Transverse colon (tissue), 4 donors: ENCODE results near the gene ABCC10. TPM values are rescaled to one million over a fixed set of nuclear protein-coding genes. Genes with fewer than 3 reads are reported as not detected.
"Not testable (repeated sequence)": the region's sequence is repeated elsewhere in the genome, so short reads cannot be mapped to it uniquely, and the experiment has no call there.

Experiments
- DNase-seq: peaks from one replicate; pipeline ENCODE4 v3.0.0-alpha.2; 2019
- H3K27ac ChIP-seq, 4 donors: fragments of 200-600 bp; sonication (generic); 2 replicates each; pipeline ENCODE4 v1.5.1; 2016 to 2018; ENCODE audit warnings: inconsistent platforms in 4 of 4
- H3K27me3 ChIP-seq: fragments of 200-600 bp; sonication (generic); 2 replicates; pipeline ENCODE4 v1.5.1; 2017; ENCODE audit warnings: inconsistent platforms
- H3K36me3 ChIP-seq, 4 donors: fragments of 200-600 bp; sonication (generic); 2 replicates each; pipeline ENCODE4 v1.5.1; 2017 to 2019; ENCODE audit warnings: inconsistent platforms in 4 of 4
- H3K4me1 ChIP-seq, 4 donors: fragments of 200-600 bp; sonication (generic); 2 replicates each; pipeline ENCODE4 v1.5.1; 2017 to 2020; ENCODE audit warnings: inconsistent platforms in 4 of 4
- H3K4me3 ChIP-seq, 4 donors: fragments of 200-600 bp; sonication (generic); 1 replicate in 1 of 4; 2 replicates in 3 of 4; pipeline versions ENCODE4 v1.5.1 to v1.6.1; 2017 to 2019; ENCODE audit warnings: inconsistent platforms in 4 of 4
- H3K9me3 ChIP-seq, 2 donors: fragments of 200-600 bp; sonication (generic); 2 replicates each; pipeline ENCODE4 v1.5.1; 2017 to 2019; ENCODE audit warnings: inconsistent platforms in 2 of 2
- CTCF ChIP-seq, 5 experiments: fragments of 200-600 bp in 3 of 5; fragments of 450-650 bp in 2 of 5; sonication (generic) in 3 of 5; IDR thresholded peaks; 1 replicate in 2 of 5; 2 replicates in 3 of 5; pipeline ENCODE4 v1.5.1; 2016 to 2017; ENCODE audit warnings: antibody characterized with exemption in 5 of 5, inconsistent platforms in 3 of 5, mild to moderate bottlenecking in 2 of 5, moderate library complexity in 1 of 5
- EP300 ChIP-seq: sonication (generic); formaldehyde crosslinking; IDR thresholded peaks from one replicate; pipeline ENCODE4 v1.6.1; 2017; ENCODE audit warnings: antibody characterized with exemption, low read depth
- POLR2A ChIP-seq: fragments of 450-650 bp; IDR thresholded peaks from one replicate; pipeline ENCODE4 v1.6.1; 2016; ENCODE audit warnings: antibody characterized with exemption, mild to moderate bottlenecking, moderate library complexity
- POLR2AphosphoS5 ChIP-seq, 3 donors: sonication (generic); formaldehyde crosslinking; IDR thresholded peaks; one replicate each; pipeline ENCODE4 v1.6.1; 2016; ENCODE audit warnings: antibody characterized with exemption in 3 of 3
- WGBS, 2 donors: methylation state at CpG; one replicate each; pipeline ENCODE4 v1.1.5; 2018; ENCODE audit warnings: low coverage in 1 of 2; 5-methylcytosine and 5-hydroxymethylcytosine counted together
- in situ Hi-C, 4 donors: fragments of 200-750 bp; cut with MboI; loops; one replicate each; pipeline versions ENCODE4 v1.15.0 to v1.15.1; 2017; ENCODE audit warnings: low sequenced_read_pairs in 3 of 4, low pct_ligation_motif_present in 1 of 4, low pct_unique_long_range_greater_than_20kb in 1 of 4
- intact Hi-C: fragments of 100-400 bp; cut with DNase I; formaldehyde crosslinking; loops from one replicate; pipeline ENCODE4 v1.15.1; 2023; ENCODE audit warnings: low total_unique reads
- total RNA-seq, 4 donors: library from RNA; depleted of rRNA; stranded (reverse); fragments of >200 nt; gene quantifications; one replicate each; pipeline ENCODE4 v1.1.0, GENCODE V29; 2016

Gene ABCC10
- total RNA-seq, 4 donors from 2014 or later, result 28.0 to 56.9 (median 33.7) TPM

GRCh38 chr6:43383021-43383667 lies 44.2 kb upstream of the ABCC10 start:
- WGBS, 2 donors, result 71 to 77% methylated on average over 4 to 6 of the region's 6 CpGs

GRCh38 chr6:43386492-43386891 lies 40.8 kb upstream of the ABCC10 start:
- Histone ChIP-seq H3K4me3 (no peak overlapping the region), H3K27ac (no peak overlapping the region), H3K4me1 (no peaks in the 10 kb centered on the region), H3K36me3 (no peaks in the 10 kb centered on the region), H3K27me3 (peaks cover 24% of the 10 kb centered on the region), H3K9me3 (no peaks in the 10 kb centered on the region)
- in situ Hi-C loops, result no loop called here
- no peak for TF ChIP-seq POLR2AphosphoS5 (IDR thresholded peaks at IDR 0.05)
- peak in 4 of 5 experiments; percentile 35 to 48 (median 41) for TF ChIP-seq CTCF (IDR thresholded peaks at IDR 0.05)
- intact Hi-C loops, result no loop called here
- DNase-seq, result no peak
- 17 to 36% methylated on average over 1 of the region's 1 CpG for WGBS, 2 donors

More at GRCh38 chr6:43383021-43383667, 44.2 kb upstream of the ABCC10 start:
- Histone ChIP-seq H3K9me3 (no peaks in the 10 kb centered on the region), H3K27me3 (peaks cover 8% of the 10 kb centered on the region), H3K4me1 (no peaks in the 10 kb centered on the region), H3K27ac (no peak overlapping the region), H3K4me3 (no peak overlapping the region), H3K36me3 (no peaks in the 10 kb centered on the region)
- no peak for TF ChIP-seq CTCF (IDR thresholded peaks at IDR 0.05)
- TF ChIP-seq EP300, result no peak
- no peak for TF ChIP-seq POLR2A
- TF ChIP-seq POLR2AphosphoS5 (IDR thresholded peaks at IDR 0.05), result no peak
- intact Hi-C loops (no loop called here), in situ Hi-C loops (no loop called here)
- no peak for DNase-seq

- intact Hi-C loops (no loop called here), in situ Hi-C loops (no loop called here)
- Histone ChIP-seq H3K36me3 (no peaks in the 10 kb centered on the region), H3K27me3 (peaks cover 25% of the 10 kb centered on the region), H3K9me3 (no peaks in the 10 kb centered on the region), H3K27ac (no peak overlapping the region), H3K4me3 (no peak overlapping the region), H3K4me1 (no peaks in the 10 kb centered on the region)
- DNase-seq, result no peak
- 87 to 90% methylated on average over 3 to 6 of the region's 6 CpGs for WGBS, 2 donors
- TF ChIP-seq POLR2A (no peak), POLR2AphosphoS5 (IDR thresholded peaks at IDR 0.05) (no peak)
Measured at GRCh38 chr6:43389730-43390295, 37.5 kb upstream of the ABCC10 start.

- H3K4me3 ChIP-seq, intact Hi-C loops, H3K9me3 ChIP-seq, in situ Hi-C loops, H3K27ac ChIP-seq, DNase-seq, H3K36me3 ChIP-seq, H3K4me1 ChIP-seq: not testable (repeated sequence)
- WGBS, 2 donors, result 79 to 81% methylated on average over 3 to 10 of the region's 10 CpGs
- H3K27me3 ChIP-seq, result peaks cover 25% of the 10 kb centered on the region
Measured at GRCh38 chr6:43390753-43391439, 36.4 kb upstream of the ABCC10 start.

DNA sequence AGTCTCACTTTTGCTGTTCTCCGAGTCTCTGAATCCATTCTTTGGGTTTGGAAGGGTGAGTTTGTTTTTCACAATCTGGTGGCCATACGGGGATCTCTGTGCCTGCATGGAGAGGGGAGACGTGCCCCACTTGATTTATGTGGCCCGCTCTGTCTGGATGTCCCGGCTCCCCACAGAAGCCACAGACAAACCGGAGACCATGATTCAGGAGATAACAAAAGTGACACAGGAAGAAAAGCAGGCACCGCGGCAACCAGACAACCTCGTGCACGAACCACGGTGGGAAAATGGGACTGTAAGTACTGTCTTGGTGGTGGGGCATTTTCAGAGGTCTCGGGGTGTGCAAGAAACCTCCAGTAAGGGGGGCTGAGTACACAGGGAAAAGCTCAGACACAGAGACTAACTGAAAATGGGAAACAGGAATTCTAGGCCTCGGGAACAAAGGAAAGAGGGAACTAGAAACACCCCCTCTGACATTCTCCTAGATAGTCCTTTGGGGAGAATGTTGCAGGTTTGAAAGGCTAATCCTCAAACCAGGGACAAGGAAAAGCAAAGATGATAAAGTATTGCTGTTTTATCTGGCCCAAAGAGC lies 35.8 kb upstream of the ABCC10 start:
- H3K27ac ChIP-seq, result no peak overlapping the region

DNA sequence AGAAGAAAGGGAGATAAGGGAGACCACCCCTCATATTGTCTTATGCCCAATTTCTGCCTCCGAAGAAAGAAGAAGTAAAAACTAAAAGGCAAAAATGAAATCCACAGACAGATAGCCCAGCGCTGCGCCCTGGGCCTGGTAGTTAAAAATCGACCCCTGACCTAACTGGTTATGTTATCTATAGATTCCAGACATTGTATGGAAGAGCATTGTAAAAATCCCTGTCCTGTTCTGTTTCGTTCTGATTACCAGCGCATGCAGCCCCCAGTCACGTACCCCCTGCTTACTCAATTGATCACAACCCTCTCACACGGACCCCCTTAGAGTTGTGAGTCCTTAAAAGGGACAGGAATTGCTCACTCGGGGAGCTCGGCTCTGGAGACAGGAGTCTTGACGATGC lies 34.2 kb upstream of the ABCC10 start:
- intact Hi-C loops, result not testable (repeated sequence)

More for the DNA sequence above, 35.8 kb upstream of the ABCC10 start:
- DNase-seq, result no peak
- Histone ChIP-seq H3K9me3 (no peaks in the 10 kb centered on the region), H3K36me3 (no peaks in the 10 kb centered on the region), H3K27me3 (peaks cover 25% of the 10 kb centered on the region), H3K4me1 (no peaks in the 10 kb centered on the region), H3K4me3 (no peak overlapping the region)
- in situ Hi-C loops, result no loop called here
- 50 to 57% methylated on average over 2 to 13 of the region's 13 CpGs for WGBS, 2 donors
- TF ChIP-seq POLR2A, result no peak
- TF ChIP-seq POLR2AphosphoS5 (IDR thresholded peaks at IDR 0.05), result no peak
- no peak for TF ChIP-seq CTCF (IDR thresholded peaks at IDR 0.05)
- no peak for TF ChIP-seq EP300
- intact Hi-C loops, result no loop called here

More for the DNA sequence above, 34.2 kb upstream of the ABCC10 start:
- in situ Hi-C loops, DNase-seq, H3K36me3 ChIP-seq, H3K9me3 ChIP-seq, H3K4me1 ChIP-seq, H3K27ac ChIP-seq, H3K4me3 ChIP-seq: not testable (repeated sequence)
- H3K27me3 ChIP-seq, result peaks cover 22% of the 10 kb centered on the region
- 61 to 67% methylated on average over 11 of the region's 11 CpGs for WGBS, 2 donors
